Activated gamma-delta T cell treated with Interleukin-2 at 50 U/mL for 16 hours (primary cell): Measurements from ENCODE around the gene OR2AG2.
"Not testable (repeated sequence)": the region's sequence is repeated elsewhere in the genome, so short reads cannot be mapped to it uniquely, and the experiment has no call there.

ENCODE experiments used
- DNase-seq: peaks from one replicate; pipeline ENCODE4 v3.0.0-alpha.2; 2020

OR2AG2 gene, protein sequence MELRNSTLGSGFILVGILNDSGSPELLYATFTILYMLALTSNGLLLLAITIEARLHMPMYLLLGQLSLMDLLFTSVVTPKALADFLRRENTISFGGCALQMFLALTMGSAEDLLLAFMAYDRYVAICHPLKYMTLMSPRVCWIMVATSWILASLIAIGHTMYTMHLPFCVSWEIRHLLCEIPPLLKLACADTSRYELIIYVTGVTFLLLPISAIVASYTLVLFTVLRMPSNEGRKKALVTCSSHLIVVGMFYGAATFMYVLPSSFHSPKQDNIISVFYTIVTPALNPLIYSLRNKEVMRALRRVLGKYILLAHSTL

GRCh38 chr11:6771926-6772893 lies at the start of gene OR2AG2:
OR2AG2 (minus strand) TSS chr11:6771976; CDS start chr11:6768957, 3,019 bp downstream.
- DNase-seq, result no peak

- no peak for DNase-seq
Measured at GRCh38 chr11:6818967-6819366, 47.2 kb upstream of the OR2AG2 start.

DNA sequence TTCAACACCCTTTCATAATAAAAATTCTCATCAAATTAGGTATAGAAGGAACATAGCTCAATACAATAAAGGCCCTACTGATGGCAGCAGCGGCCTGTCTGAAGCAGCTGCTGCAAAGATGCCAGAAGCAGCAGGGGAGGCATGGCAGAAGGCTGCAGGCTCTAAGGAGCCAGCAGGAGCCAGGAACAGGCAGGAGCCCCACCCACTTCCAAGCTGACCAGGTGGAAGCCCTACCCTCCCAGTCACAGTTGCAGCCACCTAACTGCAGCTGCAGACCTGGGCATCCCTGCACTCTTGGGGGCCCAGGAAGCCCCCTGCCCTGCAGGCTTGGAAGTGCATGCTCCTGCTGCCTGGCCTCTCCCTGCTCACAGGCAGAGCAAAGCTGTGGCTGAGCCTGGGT lies 45.9 kb upstream of the OR2AG2 start:
- no peak for DNase-seq

DNA sequence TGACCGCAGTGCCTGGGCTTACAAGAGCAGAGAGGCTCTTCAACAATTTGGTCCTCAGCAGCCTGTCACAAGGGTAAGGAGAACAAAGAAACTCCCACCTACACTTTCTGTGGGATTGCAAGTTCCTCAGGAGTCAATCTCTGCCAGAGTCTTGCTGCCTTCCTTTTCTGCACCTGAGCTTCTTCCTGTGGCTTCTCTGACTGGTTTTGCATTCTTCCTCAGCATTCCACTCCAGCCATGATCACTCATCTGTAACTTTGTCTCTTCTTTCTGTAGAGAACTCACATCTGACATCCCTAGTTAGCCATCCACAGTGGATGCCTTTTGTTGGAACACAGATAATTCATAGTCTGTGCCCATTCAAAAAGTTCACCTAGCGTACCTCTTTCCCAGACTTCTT lies 41.9 kb upstream of the OR2AG2 start:
- DNase-seq, result no peak

DNA sequence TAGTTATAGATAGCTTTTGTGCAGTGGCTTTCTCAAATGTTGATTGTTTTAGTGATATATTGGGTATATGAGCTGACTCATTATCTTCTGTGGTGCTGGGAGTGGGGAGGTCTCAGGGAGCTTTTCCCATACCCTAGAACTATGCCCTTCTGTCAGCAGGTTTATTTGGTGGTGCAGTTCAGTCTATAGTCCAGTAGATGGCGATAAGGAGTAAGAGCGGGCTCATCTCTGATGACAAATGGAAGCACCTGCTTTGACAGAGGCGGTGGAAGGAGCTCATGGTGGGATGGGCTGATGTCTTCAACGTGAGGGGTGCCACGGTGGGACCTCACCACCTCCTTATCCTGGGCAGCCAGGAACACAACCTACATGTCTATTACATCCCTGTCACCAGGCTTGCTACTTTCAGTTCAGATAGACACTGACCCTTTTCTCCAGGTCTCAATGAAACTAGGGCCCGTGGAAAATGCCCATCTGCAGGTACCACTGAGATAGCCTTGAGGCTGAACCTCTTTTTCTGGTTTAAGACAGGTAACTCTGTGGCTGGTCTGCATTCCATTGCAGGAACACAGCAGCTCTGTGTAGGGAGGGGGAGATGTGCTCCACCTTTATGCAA lies 40.7 kb upstream of the OR2AG2 start:
- DNase-seq, result peak; percentile 16

DNA sequence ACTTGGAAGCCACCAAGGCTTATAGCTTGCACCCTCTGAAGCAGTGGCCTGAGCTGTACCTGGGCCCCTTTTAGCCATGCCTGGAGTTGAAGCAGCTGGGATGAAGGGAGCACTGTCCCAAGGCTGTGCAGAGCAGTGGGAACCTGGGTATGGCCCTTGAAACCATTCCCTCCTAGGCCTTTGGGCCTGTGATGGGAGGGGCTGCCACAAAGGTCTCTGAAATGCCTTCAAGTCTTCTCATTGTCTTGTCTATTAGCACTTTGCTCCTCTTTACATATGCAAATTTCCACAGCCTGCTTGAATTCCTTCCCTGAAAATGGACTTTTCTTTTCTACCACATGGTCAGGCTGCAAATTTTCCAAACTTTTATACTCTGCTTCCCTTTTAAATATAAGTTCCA lies 29.3 kb upstream of the OR2AG2 start:
- DNase-seq, result not testable (repeated sequence)

DNA sequence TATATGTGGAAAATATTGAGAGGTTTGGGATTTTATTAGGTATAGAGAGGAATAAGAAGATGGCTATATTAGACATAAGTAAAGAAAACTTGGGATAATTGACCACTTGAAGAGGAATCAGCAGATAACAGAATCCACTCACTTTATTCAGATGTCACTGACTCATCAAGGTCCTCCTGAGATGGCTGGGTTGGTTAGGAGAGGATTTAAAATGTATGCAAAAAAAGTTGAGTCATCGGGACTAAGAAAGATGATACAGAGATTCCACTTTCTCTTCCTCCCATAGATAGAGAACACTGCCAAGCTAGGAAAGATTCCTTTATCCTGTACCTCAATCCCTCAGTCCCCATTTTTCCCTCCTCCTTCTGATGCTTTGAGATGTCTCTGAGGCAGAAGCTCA lies 27.6 kb upstream of the OR2AG2 start, which contains the start of gene OR6A2:
OR6A2 (minus strand) TSS at position 288 of the 400 bp plus-strand sequence. CDS start 3,981 bp downstream, outside the sequence.
- DNase-seq, result no peak

- no peak for DNase-seq
Measured at GRCh38 chr11:6794639-6795038, 22.9 kb upstream of the OR2AG2 start.

DNA sequence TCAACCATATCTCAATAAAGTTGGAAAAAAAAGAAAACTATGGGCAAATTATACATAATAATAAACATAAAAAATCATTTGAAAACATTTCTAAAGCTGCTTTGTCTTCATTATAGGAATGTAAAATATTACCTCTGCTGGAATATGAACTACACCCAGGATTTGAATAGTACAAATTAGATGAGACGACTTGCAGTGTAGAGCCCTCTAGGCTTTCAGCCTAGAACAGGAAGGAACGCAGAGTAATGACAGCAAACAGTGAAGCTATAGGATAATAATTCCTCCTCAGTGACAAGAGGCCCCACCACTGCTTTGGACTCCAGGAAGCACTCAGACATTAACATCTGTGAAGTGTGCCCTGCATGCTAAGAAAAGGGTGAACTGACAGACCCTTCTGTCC lies 18.8 kb upstream of the OR2AG2 start:
- DNase-seq, result no peak

DNA sequence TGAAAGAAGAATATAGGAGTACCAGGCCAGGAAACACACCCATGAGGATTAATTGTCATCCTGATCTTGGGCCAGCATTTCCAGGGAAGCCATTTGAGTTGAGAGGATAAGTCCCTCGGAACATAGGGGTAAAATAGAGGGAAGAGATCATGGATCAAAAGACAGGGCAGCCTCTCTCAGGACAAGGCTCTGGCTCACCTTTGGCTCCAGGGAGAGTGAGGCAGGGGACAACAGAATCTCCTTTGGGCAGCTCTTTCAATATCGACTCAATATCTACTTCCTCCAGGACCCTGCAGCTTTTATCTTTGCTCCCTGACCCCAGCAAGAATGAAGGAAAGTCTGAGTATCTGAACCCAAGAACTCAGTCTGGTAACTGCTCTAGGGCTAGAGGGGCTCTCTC lies 10.9 kb upstream of the OR2AG2 start, which contains the start of gene OR2AG1:
OR2AG1 (plus strand) TSS at position 301 of the 400 bp plus-strand sequence. CDS start 2,018 bp downstream, outside the sequence.
- no peak for DNase-seq

GRCh38 chr11:6780829-6781228 lies 9.1 kb upstream of the OR2AG2 start:
- DNase-seq, result no peak

DNA sequence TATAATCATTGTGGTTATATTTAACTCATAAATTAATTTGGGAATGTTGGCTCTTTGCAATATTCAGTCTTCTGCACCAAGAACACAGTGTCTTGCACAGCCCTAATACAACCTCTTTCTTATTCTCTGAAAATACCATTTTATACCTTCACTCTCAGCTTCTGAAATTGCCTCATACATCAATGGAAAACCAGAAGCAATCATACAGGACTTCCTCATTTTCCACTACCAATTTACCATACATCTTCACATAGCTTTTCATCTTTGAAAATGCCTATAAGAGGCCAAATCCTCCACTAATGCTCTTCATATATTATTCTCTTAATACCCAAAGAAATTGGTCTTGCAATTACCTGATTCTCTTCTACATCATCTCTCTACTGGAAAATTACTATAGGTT lies 6.7 kb upstream of the OR2AG2 start:
- no peak for DNase-seq

DNA sequence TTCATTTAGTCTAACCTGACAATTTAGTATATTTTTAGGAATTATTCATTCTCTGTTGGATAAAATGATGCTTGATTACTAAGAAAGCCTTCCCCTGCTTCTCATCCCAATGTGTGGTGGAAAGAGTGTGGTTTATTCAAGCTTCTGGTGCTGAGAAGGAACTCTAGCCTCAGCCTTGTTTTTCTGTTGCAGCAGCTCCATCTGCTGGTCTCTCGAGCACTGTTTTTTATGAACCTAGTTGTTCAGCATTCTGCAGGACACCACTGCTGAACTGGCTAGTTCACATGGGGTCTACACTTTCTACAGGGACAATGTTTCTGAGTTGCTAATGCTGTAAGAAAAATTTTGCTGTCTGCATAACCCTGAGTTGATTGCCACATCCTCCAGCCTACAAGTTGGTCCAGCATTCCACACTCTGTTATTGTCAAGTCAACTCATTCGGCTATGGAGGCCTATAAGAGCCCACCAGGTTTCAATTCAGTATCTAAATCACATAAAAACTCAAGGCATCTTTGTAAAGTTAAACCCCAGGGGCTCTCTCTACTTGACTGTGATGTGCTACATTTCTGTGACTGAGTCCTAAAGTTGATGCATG lies 14.3 kb downstream of the OR2AG2 start:
- peak; percentile 60 for DNase-seq

DNA sequence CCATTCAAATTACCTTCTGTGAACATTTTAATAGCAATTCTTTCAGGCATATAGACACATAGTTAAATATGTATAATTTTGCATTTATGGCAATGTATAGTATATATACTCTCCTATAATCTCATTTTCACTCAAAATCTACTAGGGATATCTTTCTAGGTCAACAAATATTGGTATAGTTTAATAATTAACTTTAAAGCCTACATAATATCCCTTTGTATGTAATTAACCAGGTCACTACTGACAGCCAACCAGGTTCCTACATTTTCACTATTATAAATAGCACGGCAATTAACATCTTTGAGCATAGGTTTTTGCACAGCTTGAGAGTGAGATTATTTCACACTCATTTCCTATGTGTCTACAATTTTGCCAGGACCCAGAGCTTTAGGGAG lies 15.8 kb downstream of the OR2AG2 start:
- DNase-seq, result no peak

- DNase-seq, result peak; percentile 34
Measured at GRCh38 chr11:6755303-6755952, 16.3 kb downstream of the OR2AG2 start.

DNA sequence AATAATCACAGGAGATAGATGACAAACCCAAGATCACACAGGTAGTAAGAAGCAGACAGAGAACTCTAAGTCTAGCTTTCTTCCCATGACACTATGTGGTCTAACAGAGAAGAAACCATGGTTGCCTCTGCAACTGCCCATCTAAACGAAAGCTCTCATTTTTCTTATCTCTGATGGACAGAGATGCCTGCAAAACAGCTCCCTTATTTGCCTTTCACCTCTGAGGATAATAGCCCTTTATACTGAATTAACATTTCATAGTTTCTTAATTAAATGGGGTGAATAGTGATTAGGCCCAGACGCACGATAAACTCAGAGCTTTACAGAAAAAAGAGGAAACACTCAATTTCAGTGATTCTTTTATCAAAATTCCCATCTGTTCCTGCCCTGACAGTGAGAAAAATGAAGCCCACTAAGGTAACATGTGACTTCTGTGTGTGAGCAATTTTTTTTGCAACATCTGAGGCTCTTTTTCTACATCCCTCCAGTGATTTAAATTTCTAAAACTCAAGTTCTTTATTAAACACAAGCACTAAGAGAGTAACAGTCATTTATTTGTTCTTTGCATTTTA lies 24.6 kb downstream of the OR2AG2 start:
- no peak for DNase-seq

DNA sequence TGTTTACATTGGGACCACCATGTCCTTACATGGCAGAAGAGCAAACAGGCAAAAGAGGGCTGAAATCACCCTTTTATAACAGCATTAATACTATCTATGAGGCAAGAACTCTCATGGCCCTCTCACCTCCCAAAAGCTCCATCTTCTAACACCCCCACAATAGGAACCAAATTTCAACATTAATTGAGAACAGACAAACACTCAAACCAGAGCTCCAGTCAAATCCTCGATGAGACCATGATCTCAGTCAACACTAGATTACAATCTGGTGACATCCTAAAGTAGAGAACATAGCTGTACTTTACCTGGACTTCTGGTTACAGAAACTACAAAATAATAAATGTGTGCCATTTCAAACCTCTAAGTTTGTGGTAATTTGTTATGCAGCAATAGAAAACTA lies 25.1 kb downstream of the OR2AG2 start:
- DNase-seq, result no peak

GRCh38 chr11:6746086-6746618 lies 25.6 kb downstream of the OR2AG2 start:
- peak; percentile 40 for DNase-seq

GRCh38 chr11:6745465-6746015 lies 26.2 kb downstream of the OR2AG2 start:
- no peak for DNase-seq

DNA sequence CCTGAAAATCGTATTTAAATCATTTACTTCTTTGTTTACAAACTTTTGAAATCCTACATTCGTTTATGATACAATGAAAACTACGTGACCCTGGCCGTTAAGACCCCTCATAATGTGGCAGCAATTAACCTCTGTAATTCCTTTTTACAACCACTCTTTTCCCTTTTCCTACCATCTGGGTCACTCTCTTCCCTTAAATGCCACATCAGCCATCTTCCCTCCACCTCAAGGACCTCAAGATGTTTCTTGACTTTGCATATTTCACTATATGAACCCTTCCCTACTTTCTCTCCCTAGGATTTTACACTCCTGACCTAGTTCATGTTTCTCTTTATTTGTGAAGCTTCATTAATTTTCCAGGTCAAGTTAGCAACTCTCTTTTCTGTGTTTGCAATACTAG lies 26.8 kb downstream of the OR2AG2 start:
- DNase-seq, result no peak

- DNase-seq, result no peak
Measured at GRCh38 chr11:6742260-6742659, 29.5 kb downstream of the OR2AG2 start.
